ENCODE results near the gene IL17RC.
"Not testable (repeated sequence)": the region's sequence is repeated elsewhere in the genome, so short reads cannot be mapped to it uniquely, and the experiment has no call there.

IL17RC gene

DNA sequence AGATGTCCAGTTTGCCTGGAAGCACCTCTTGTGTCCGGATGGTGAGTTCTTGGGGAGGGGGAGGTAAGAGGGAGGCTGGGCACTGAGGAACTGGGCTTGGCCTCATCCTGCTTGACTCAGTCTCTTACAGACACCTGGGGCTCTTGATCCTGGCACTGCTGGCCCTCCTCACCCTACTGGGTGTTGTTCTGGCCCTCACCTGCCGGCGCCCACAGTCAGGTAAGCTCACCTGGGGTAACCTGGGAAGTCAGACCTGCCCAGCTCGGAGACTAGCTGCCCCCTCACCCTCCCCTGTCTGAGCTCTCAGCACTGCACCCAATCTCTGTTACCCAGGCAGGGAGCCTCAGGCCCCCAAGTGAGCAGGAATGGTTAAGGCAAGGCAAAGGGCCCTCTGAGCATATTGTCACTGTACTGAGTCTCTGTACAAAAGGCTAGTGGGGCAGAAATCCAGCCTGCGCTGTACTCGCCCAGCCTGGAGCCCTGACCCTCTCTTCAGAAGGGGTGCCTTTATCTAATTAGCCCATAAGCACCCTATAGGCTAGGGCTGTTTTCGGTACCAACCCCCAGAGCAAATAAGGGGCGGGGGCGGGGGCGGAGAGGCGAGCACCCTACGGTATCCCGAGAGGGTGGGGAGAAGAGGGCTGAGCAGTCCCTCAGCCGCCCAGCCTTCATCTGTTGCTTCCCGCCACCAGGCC is 2.2 kb upstream of the IL17RC start:
- in situ Hi-C loops (cut with MboI; ENCODE audit: low sequenced_read_pairs): no loop called here

GRCh38 chr3:9915254-9916141 is 1.4 kb upstream of the IL17RC start:
- in situ Hi-C loops (cut with MboI; ENCODE audit: low sequenced_read_pairs): no loop called here

DNA sequence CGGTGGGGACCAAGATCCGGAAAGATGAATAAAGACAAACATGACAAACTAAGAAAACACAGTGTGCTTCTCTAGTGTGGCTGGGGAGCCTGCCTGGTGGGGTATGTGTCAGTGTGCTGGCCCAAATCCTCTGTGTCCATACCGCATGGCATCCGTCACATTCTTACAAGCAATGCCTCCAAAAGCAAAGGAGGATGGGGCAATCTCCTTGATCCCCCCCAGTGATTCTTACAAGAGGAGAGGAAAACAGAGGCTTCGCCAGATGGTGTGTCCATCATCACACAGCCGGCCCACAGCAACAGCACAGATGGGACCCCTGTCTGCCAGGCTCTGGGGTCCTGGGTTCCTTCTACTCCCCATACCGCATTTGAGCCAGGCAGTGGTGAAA is 558 bp upstream of the IL17RC start:
- in situ Hi-C loops (cut with MboI; ENCODE audit: low sequenced_read_pairs): no loop called here

GRCh38 chr3:9917820-9918219 is 922 bp downstream of the IL17RC start:
- in situ Hi-C loops (cut with MboI; ENCODE audit: low sequenced_read_pairs): no loop called here

GRCh38 chr3:9918261-9919038 is 1.6 kb downstream of the IL17RC start:
- in situ Hi-C loops (cut with MboI; ENCODE audit: low sequenced_read_pairs): no loop called here

DNA sequence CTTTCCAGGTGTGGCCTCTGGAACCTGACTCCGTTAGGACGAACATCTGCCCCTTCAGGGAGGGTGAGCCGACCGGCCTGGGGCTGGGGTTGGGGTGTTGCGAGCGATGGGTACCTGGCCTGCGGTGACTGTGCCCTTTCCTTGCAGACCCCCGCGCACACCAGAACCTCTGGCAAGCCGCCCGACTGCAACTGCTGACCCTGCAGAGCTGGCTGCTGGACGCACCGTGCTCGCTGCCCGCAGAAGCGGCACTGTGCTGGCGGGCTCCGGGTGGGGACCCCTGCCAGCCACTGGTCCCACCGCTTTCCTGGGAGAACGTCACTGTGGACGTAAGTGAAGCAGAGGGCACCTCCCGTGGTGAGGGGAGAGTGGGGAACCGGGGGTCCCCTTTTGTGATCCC is 11.3 kb downstream of the IL17RC start:
- in situ Hi-C loops (cut with MboI; ENCODE audit: low sequenced_read_pairs): no loop called here

- in situ Hi-C loops (cut with MboI; ENCODE audit: low sequenced_read_pairs): no loop called here
Observed at GRCh38 chr3:9930804-9931418, 14.0 kb downstream of the IL17RC start.

- in situ Hi-C loops (cut with MboI; ENCODE audit: low sequenced_read_pairs): no loop called here
Observed at GRCh38 chr3:9932535-9932842, 15.6 kb downstream of the IL17RC start.

- in situ Hi-C loops (cut with MboI; ENCODE audit: low sequenced_read_pairs): no loop called here
Observed at GRCh38 chr3:9932843-9933560, 16.1 kb downstream of the IL17RC start.

DNA sequence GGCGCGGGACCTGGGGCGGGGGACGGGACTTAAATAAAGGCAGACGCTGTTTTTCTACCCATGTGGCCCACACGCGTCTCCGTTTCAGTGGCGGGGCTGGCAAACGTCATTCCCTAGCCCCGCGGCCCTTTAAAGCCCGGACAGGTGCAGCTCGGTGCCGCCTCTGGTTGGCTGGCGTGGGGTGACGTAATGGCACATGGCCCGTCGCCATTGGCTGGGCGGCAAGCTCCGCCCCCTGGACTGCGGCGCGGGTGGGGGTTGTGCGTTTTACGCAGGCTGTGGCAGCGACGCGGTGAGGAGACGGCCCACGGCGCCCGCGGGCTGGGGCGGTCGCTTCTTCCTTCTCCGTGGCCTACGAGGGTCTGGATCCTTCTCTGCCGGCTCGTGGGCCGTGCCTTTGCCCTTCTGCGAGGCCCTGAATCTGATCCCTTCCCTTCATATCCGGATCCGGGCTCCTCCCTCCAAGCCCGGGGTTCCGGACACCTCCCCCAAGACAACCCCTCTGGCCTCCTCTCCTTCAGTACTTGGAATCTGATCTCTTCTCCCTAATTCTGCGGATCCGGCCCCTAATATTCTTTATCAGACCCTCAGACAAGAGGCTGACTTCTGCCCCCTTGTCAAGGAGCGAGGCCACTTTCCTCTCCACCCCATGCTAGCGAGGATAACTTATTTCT is 16.8 kb downstream of the IL17RC start, which contains the start of gene CRELD1:
CRELD1 (plus strand) TSS at position 274 of the 674 bp plus-strand sequence. CDS start 605 bp downstream, outside the sequence.
- in situ Hi-C loops (cut with MboI; ENCODE audit: low sequenced_read_pairs): no loop called here

DNA sequence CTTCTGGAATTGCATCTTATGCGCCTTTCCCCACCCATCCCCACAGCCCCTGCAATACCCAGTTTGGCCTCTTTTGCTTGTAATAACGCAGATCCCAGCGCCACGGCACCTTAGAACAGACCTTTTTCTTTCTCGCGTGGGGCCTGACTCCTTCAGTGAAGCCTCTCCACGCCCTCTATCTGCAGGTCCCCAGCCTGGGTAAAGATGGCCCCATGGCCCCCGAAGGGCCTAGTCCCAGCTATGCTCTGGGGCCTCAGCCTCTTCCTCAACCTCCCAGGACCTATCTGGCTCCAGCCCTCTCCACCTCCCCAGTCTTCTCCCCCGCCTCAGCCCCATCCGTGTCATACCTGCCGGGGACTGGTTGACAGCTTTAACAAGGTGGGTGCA is 17.3 kb downstream of the IL17RC start:
- in situ Hi-C loops (cut with MboI; ENCODE audit: low sequenced_read_pairs): no loop called here

DNA sequence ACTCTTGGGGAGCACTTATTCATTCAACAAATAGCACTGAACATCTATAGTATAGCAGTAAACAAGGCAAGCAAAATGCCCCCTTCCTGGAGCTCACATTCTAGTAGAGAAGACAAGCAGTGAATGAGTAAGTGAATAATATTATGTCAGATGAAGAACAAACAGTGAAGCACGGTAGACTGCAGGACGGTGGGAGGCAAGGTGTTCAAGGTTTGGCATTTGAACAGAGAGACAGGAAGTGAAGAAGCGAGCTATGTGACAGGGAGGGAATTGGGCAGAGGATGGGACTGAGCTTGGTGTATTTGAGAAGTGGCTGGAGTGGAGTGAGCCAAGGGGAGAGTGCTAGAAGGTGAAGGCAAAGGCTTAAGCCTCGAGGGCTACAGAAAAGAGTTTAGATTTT is 18.1 kb downstream of the IL17RC start:
- in situ Hi-C loops (cut with MboI; ENCODE audit: low sequenced_read_pairs): no loop called here

GRCh38 chr3:9935966-9936510 is 19.1 kb downstream of the IL17RC start:
- in situ Hi-C loops (cut with MboI; ENCODE audit: low sequenced_read_pairs): no loop called here

DNA sequence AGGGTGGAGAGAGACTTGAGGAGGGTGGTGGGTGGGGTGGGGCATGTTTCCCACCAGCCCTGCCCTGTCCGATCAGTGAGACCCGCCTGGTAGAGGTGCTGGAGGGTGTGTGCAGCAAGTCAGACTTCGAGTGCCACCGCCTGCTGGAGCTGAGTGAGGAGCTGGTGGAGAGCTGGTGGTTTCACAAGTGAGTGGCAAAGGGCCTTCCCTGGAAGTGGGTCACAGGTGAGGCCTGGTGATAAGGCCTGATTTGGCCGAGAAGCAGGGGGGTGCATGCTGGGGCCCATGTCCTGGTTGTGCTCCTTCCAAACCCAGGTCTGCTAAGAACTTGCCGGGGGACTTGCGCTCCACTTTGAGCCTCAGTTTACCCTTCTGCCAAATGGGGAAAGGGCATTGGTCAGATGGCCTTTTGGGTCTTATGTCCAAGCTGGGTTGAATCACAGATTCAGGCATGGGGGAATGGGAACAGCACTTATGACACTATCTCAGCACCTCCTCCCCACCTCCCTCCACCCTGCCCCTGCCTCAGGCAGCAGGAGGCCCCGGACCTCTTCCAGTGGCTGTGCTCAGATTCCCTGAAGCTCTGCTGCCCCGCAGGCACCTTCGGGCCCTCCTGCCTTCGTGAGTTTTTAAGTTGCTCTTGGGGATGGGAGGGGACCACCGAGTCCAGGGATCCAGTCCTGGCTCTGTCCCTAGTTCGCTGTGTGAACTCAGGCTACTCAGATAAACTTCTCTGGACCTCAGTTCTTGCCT is 20.8 kb downstream of the IL17RC start:
- in situ Hi-C loops (cut with MboI; ENCODE audit: low sequenced_read_pairs): no loop called here

GRCh38 chr3:9938966-9939365 is 22.1 kb downstream of the IL17RC start:
- in situ Hi-C loops (cut with MboI; ENCODE audit: low sequenced_read_pairs): no loop called here

DNA sequence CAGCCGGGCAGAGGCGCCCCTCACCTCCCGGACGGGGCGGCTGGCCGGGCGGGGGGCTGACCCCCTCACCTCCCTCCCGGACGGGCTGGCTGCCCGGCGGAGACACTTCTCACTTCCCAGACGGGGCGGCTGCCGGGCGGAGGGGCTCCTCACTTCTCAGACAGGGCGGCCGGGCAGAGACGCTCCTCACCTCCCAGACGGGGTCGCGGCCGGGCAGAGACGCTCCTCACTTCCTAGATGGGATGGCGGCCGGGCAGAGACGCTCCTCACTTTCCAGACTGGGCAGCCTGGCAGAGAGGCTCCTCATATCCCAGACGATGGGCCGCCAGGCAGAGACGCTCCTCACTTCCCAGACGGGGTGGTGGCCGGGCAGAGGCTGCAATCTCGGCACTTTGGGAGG is 23.0 kb downstream of the IL17RC start:
- in situ Hi-C loops (cut with MboI; ENCODE audit: low sequenced_read_pairs): not testable (repeated sequence)

DNA sequence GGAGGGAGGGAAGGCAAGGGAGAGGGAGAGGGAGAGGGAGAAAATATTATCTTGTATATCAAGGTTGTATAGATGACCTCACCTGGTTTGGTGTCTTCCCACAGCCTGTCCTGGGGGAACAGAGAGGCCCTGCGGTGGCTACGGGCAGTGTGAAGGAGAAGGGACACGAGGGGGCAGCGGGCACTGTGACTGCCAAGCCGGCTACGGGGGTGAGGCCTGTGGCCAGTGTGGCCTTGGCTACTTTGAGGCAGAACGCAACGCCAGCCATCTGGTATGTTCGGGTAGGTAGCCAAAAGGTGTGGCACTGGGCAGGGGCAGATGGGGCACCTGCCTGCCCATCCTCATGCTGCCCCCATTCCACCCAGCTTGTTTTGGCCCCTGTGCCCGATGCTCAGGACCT is 23.8 kb downstream of the IL17RC start:
- in situ Hi-C loops (cut with MboI; ENCODE audit: low sequenced_read_pairs): no loop called here

DNA sequence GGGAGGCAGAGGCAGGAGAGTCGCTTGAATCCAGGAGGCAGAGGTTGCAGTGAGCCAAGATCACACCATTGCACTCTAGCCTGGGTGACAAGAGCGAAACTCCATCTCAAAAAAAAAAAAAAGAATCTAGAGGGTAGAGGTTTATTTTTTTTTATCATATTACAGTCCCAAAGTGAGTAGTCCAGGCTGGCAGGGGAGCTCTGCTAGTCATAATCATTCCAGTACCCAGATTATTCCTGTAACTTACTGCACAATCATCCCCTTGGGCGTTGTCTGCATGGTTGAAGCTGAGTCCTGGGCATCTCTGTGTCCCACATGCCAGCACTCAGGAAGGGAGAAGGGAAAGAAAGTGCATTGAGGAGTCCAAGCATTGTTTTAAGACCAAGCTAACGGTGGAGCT is 25.3 kb downstream of the IL17RC start:
- in situ Hi-C loops (cut with MboI; ENCODE audit: low sequenced_read_pairs): no loop called here
